Vagina (tissue), 2 donors: Measurements from ENCODE around the gene PTTG1IP. TPM values are rescaled to one million over a fixed set of nuclear protein-coding genes. Genes with fewer than 3 reads are reported as not detected.

Experiments
- DNase-seq, 2 donors: peaks; one replicate each; pipeline ENCODE4 v3.0.0-alpha.2; 2017; ENCODE audit errors: extremely low spot score in 2 of 2
- H3K27ac ChIP-seq: fragments of 200-600 bp; sonication (generic); one replicate; pipeline ENCODE4 v1.5.1; 2019
- H3K27me3 ChIP-seq: fragments of 200-600 bp; sonication (generic); one replicate; pipeline ENCODE4 v1.5.1; 2019
- H3K36me3 ChIP-seq, 2 donors: fragments of 200-600 bp; sonication (generic); one replicate each; pipeline ENCODE4 v1.5.1; 2017 to 2019
- H3K4me1 ChIP-seq: fragments of 200-600 bp; sonication (generic); one replicate; pipeline ENCODE4 v1.5.1; 2019
- H3K4me3 ChIP-seq, 2 donors: fragments of 200-600 bp; sonication (generic); 1 replicate in 1 of 2; 2 replicates in 1 of 2; pipeline ENCODE4 v1.5.1; 2016 to 2019
- H3K9me3 ChIP-seq: fragments of 200-600 bp; sonication (generic); one replicate; pipeline ENCODE4 v1.5.1; 2019
- POLR2A ChIP-seq, 2 donors: fragments of 450-650 bp; IDR thresholded peaks; one replicate each; pipeline ENCODE4 v1.6.1; 2017; ENCODE audit warnings: antibody characterized with exemption in 2 of 2, mild to moderate bottlenecking in 2 of 2, moderate library complexity in 2 of 2
- POLR2AphosphoS5 ChIP-seq, 2 donors: sonication (generic); formaldehyde crosslinking; IDR thresholded peaks; one replicate each; pipeline ENCODE4 v1.9.0; 2017; ENCODE audit warnings: antibody characterized with exemption in 2 of 2, mild to moderate bottlenecking in 2 of 2, low read depth in 1 of 2; ENCODE audit not compliant: insufficient read depth in 1 of 2
- intact Hi-C: fragments of 100-400 bp; cut with DNase I; formaldehyde crosslinking; loops from one replicate; pipeline ENCODE4 v1.15.1; 2023
- total RNA-seq: library from RNA; depleted of rRNA; stranded (reverse); fragments of >200 nt; gene quantifications from one replicate; pipeline ENCODE4 v1.2.3, GENCODE V29; 2016
- TF ChIP-seq, protein P1 (sequence below), 3 experiments: fragments of 450-650 bp in 2 of 3; fragments of 200-600 bp in 1 of 3; sonication (generic) in 1 of 3; IDR thresholded peaks; one replicate each; pipeline ENCODE4 v1.5.1; 2017 to 2019; ENCODE audit warnings: antibody characterized with exemption in 3 of 3, mild to moderate bottlenecking in 2 of 3, moderate library complexity in 2 of 3

The PTTG1IP gene
- total RNA-seq, 1 donor from 2014 or later = 165 TPM

- intact Hi-C loops = no loop called here
- TF ChIP-seq POLR2A (IDR thresholded peaks at IDR 0.05) = no peak
- TF ChIP-seq, protein P1, sequence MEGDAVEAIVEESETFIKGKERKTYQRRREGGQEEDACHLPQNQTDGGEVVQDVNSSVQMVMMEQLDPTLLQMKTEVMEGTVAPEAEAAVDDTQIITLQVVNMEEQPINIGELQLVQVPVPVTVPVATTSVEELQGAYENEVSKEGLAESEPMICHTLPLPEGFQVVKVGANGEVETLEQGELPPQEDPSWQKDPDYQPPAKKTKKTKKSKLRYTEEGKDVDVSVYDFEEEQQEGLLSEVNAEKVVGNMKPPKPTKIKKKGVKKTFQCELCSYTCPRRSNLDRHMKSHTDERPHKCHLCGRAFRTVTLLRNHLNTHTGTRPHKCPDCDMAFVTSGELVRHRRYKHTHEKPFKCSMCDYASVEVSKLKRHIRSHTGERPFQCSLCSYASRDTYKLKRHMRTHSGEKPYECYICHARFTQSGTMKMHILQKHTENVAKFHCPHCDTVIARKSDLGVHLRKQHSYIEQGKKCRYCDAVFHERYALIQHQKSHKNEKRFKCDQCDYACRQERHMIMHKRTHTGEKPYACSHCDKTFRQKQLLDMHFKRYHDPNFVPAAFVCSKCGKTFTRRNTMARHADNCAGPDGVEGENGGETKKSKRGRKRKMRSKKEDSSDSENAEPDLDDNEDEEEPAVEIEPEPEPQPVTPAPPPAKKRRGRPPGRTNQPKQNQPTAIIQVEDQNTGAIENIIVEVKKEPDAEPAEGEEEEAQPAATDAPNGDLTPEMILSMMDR (IDR thresholded peaks at IDR 0.05) = no peak
- no peak for TF ChIP-seq POLR2AphosphoS5 (IDR thresholded peaks at IDR 0.05; ENCODE audit: insufficient read depth in 1 of 2, low read depth in 1 of 2)
- H3K27ac ChIP-seq = no peak overlapping the region
- DNase-seq = no peak
- no peak overlapping the region for H3K4me3 ChIP-seq
- peaks cover 0 to 9% of the 10 kb centered on the region in 2 donors for H3K36me3 ChIP-seq
- H3K4me1 ChIP-seq = peaks cover 22% of the 10 kb centered on the region
- no peaks in the 10 kb centered on the region for H3K27me3 ChIP-seq
- H3K9me3 ChIP-seq = no peaks in the 10 kb centered on the region
Observed at GRCh38 chr21:44844256-44844655, 29.2 kb downstream of the PTTG1IP start.

- Histone ChIP-seq H3K27ac (no peak overlapping the region), H3K9me3 (no peaks in the 10 kb centered on the region), H3K27me3 (no peaks in the 10 kb centered on the region), H3K4me3 (no peak overlapping the region), H3K36me3 (no peaks in the 10 kb centered on the region), H3K4me1 (peaks cover 22% of the 10 kb centered on the region)
- DNase-seq = no peak
- intact Hi-C loops = no loop called here
- TF ChIP-seq POLR2AphosphoS5 (IDR thresholded peaks at IDR 0.05; ENCODE audit: insufficient read depth in 1 of 2, low read depth in 1 of 2) = no peak
- TF ChIP-seq, protein P1 (IDR thresholded peaks at IDR 0.05) = no peak
- TF ChIP-seq POLR2A (IDR thresholded peaks at IDR 0.05) = no peak
Observed at GRCh38 chr21:44842721-44843445, 30.6 kb downstream of the PTTG1IP start.

DNA sequence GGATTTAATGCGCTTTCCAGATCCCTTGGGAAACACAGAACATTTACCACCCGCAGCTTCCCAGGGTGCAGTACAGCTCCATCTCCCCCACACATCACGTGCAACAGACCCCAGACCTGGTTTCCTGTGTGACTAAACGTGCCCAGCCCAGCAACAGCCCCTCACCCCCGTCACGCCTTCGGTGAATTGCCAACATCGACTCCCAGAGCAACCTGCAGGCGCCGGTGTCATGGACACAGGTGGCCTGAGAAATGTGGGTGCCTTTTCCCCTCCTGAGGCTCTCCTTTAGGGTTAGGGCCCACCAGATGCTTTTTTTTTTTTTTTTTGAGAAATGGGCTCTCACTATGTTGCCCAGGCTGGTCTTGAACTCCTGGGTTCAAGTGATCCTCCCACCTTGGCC, 31.4 kb downstream of the PTTG1IP start:
- H3K4me1 ChIP-seq = peaks cover 20% of the 10 kb centered on the region
- H3K4me3 ChIP-seq = no peak overlapping the region
- no peaks in the 10 kb centered on the region for H3K27me3 ChIP-seq
- intact Hi-C loops = no loop called here
- no peak for DNase-seq
- H3K9me3 ChIP-seq = no peaks in the 10 kb centered on the region
- no peaks in the 10 kb centered on the region for H3K36me3 ChIP-seq
- H3K27ac ChIP-seq = no peak overlapping the region
- TF ChIP-seq, protein P1 (IDR thresholded peaks at IDR 0.05) = no peak
- TF ChIP-seq POLR2AphosphoS5 (IDR thresholded peaks at IDR 0.05; ENCODE audit: insufficient read depth in 1 of 2, low read depth in 1 of 2) = no peak
- TF ChIP-seq POLR2A (IDR thresholded peaks at IDR 0.05) = no peak

DNA sequence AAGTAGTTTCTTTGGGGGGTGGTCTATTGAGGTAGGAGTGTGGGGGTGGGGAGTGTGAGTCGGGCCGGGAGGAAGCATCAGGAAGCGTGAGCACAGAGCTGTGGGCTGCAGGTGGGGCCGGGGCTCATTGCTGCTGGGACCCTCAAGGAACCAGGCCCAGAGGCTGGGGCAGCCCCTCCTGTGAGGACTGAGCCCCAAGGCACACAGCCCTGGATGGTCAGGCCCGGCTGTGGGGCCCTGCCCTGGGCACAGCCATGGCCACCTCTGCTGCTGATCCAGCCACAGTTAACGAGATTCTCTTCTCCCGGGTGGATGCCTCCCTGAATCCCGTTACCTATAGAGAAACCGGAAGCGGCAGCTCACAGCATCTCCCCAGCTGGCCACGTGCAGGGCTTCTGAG, 32.7 kb downstream of the PTTG1IP start:
- intact Hi-C loops = no loop called here
- no peak for DNase-seq
- Histone ChIP-seq H3K9me3 (no peaks in the 10 kb centered on the region), H3K36me3 (no peaks in the 10 kb centered on the region), H3K27ac (no peak overlapping the region), H3K27me3 (no peaks in the 10 kb centered on the region), H3K4me1 (peaks cover 14% of the 10 kb centered on the region), H3K4me3 (no peak overlapping the region)
- TF ChIP-seq POLR2A (IDR thresholded peaks at IDR 0.05) = no peak

DNA sequence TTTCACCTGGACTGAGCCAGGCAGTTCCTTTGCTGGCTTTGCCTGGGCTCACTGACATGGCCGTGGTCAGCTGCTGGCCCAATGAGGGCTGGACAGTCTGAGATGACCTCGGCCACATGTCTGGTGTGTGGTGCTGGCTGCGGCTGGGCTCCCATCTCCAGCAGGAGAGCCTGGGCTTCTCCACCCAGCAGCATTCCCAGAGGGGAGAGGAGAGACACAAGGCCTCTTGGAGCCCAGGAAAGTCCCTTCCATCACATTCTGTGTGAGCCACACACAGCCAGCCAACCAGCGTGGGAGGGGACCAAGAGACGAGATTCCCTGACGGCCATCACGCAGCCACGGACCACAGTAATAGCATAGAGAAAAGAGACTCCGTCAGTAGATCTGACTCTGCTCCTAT, 34.5 kb downstream of the PTTG1IP start:
- H3K4me1 ChIP-seq = peaks cover 7% of the 10 kb centered on the region
- TF ChIP-seq, protein P1 (IDR thresholded peaks at IDR 0.05) = no peak
- no peak for TF ChIP-seq POLR2AphosphoS5 (IDR thresholded peaks at IDR 0.05; ENCODE audit: insufficient read depth in 1 of 2, low read depth in 1 of 2)
- TF ChIP-seq POLR2A (IDR thresholded peaks at IDR 0.05) = no peak
- H3K9me3 ChIP-seq = no peaks in the 10 kb centered on the region
- no peak overlapping the region for H3K27ac ChIP-seq
- intact Hi-C loops = no loop called here
- no peaks in the 10 kb centered on the region for H3K27me3 ChIP-seq
- no peaks in the 10 kb centered on the region for H3K36me3 ChIP-seq
- DNase-seq = no peak
- H3K4me3 ChIP-seq = no peak overlapping the region
